HepG2 (cell line): ENCODE data around the gene USP36.
"Not testable (repeated sequence)": the region's sequence is repeated elsewhere in the genome, so short reads cannot be mapped to it uniquely, and the experiment has no call there.

Source experiments
- ATF7-NPFF ChIP-seq: sonication (generic); formaldehyde crosslinking; IDR thresholded peaks from 2 replicates; pipeline ENCODE4 v1.8.1; 2023; ENCODE audit warnings: mild to moderate bottlenecking, low read depth, missing genetic modification reagents, moderate library complexity
- IKZF1 ChIP-seq: fragments of 450-650 bp; IDR thresholded peaks from 2 replicates; pipeline ENCODE4 v1.7.1; 2016
- PHB2 ChIP-seq: fragments of 450-650 bp; IDR thresholded peaks from 2 replicates; pipeline ENCODE4 v1.6.1; 2018; ENCODE audit not compliant: partially characterized antibody
- RXRA ChIP-seq: sonication (generic); formaldehyde crosslinking; IDR thresholded peaks from 2 replicates; pipeline ENCODE4 v1.5.1; 2020; ENCODE audit warnings: missing genetic modification reagents
- SP1 ChIP-seq, 2 experiments: fragments of 450-650 bp in 1 of 2; sonication (generic) in 1 of 2; formaldehyde crosslinking in 1 of 2; IDR thresholded peaks; 2 replicates each; pipeline versions ENCODE4 v1.4.0 to v1.6.1; 2016 to 2020; ENCODE audit warnings: missing genetic modification reagents in 1 of 2
- U2AF1 ChIP-seq: fragments of 200-400 bp; formaldehyde crosslinking; optimal IDR thresholded peaks from 2 replicates; pipeline ENCODE3; 2017; ENCODE audit warnings: mild to moderate bottlenecking, low read depth, low read length
- YY1 ChIP-seq: IDR thresholded peaks from 2 replicates; pipeline ENCODE4 v1.6.1; 2011; ENCODE audit warnings: low read length, low read depth, moderate library complexity, mild to moderate bottlenecking; ENCODE audit not compliant: insufficient read depth, insufficient replicate concordance
- ZBTB8A ChIP-seq: sonication (generic); formaldehyde crosslinking; IDR thresholded peaks from 2 replicates; pipeline ENCODE4 v1.4.0; 2020; ENCODE audit warnings: mild to moderate bottlenecking, low read depth, missing genetic modification reagents, borderline replicate concordance
- TF ChIP-seq, protein P1 (sequence below): sonication (generic); formaldehyde crosslinking; IDR thresholded peaks from 2 replicates; pipeline ENCODE4 v1.5.0; 2020; ENCODE audit warnings: mild to moderate bottlenecking, missing genetic modification reagents, moderate library complexity
- TF ChIP-seq, protein P2 (sequence below): sonication (generic); formaldehyde crosslinking; IDR thresholded peaks from 2 replicates; pipeline ENCODE4 v1.4.0; 2020; ENCODE audit warnings: missing genetic modification reagents

DNA sequence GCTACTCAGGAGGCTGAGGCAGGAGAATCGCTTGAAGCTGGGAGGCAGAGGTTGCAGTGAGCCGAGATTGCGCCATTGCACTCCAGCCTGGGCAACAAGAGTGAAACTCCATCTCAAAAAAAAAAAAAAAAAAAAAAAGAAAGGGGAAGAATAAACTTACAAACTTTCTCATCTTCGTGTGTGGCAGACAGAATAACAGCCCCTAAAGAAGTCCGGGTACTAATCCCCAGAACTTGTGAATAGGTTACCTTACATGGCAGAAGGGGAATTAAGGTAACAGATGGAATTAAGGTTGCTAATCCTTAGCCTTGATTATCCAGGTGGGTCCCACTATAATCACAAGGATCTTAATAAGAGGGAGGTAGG is 61.3 kb downstream of the USP36 start:
- TF ChIP-seq YY1; SP1 (IDR thresholded peaks at IDR 0.05); SP1 (CRISPR knock-in tag; IDR thresholded peaks at IDR 0.05); PHB2; ATF7-NPFF; ZBTB8A (CRISPR knock-in tag); RXRA (CRISPR knock-in tag); U2AF1; IKZF1: not testable (repeated sequence)
- TF ChIP-seq, protein P1, sequence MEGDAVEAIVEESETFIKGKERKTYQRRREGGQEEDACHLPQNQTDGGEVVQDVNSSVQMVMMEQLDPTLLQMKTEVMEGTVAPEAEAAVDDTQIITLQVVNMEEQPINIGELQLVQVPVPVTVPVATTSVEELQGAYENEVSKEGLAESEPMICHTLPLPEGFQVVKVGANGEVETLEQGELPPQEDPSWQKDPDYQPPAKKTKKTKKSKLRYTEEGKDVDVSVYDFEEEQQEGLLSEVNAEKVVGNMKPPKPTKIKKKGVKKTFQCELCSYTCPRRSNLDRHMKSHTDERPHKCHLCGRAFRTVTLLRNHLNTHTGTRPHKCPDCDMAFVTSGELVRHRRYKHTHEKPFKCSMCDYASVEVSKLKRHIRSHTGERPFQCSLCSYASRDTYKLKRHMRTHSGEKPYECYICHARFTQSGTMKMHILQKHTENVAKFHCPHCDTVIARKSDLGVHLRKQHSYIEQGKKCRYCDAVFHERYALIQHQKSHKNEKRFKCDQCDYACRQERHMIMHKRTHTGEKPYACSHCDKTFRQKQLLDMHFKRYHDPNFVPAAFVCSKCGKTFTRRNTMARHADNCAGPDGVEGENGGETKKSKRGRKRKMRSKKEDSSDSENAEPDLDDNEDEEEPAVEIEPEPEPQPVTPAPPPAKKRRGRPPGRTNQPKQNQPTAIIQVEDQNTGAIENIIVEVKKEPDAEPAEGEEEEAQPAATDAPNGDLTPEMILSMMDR (CRISPR knock-in tag) = not testable (repeated sequence)
- TF ChIP-seq, protein P2, sequence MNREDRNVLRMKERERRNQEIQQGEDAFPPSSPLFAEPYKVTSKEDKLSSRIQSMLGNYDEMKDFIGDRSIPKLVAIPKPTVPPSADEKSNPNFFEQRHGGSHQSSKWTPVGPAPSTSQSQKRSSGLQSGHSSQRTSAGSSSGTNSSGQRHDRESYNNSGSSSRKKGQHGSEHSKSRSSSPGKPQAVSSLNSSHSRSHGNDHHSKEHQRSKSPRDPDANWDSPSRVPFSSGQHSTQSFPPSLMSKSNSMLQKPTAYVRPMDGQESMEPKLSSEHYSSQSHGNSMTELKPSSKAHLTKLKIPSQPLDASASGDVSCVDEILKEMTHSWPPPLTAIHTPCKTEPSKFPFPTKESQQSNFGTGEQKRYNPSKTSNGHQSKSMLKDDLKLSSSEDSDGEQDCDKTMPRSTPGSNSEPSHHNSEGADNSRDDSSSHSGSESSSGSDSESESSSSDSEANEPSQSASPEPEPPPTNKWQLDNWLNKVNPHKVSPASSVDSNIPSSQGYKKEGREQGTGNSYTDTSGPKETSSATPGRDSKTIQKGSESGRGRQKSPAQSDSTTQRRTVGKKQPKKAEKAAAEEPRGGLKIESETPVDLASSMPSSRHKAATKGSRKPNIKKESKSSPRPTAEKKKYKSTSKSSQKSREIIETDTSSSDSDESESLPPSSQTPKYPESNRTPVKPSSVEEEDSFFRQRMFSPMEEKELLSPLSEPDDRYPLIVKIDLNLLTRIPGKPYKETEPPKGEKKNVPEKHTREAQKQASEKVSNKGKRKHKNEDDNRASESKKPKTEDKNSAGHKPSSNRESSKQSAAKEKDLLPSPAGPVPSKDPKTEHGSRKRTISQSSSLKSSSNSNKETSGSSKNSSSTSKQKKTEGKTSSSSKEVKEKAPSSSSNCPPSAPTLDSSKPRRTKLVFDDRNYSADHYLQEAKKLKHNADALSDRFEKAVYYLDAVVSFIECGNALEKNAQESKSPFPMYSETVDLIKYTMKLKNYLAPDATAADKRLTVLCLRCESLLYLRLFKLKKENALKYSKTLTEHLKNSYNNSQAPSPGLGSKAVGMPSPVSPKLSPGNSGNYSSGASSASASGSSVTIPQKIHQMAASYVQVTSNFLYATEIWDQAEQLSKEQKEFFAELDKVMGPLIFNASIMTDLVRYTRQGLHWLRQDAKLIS (CRISPR knock-in tag) = not testable (repeated sequence)
